Skeletal muscle satellite cell (primary cell): ENCODE measurements around the gene PGPEP1.
"Not testable (repeated sequence)": the region's sequence is repeated elsewhere in the genome, so short reads cannot be mapped to it uniquely, and the experiment has no call there.

ENCODE experiments used
- H3K27me3 ChIP-seq: 2 replicates; pipeline ENCODE4 v1.7.0; 2013; ENCODE audit warnings: low read length; ENCODE audit not compliant: control insufficient read depth, insufficient read depth
- H3K36me3 ChIP-seq: 2 replicates; pipeline ENCODE4 v1.7.0; 2013; ENCODE audit warnings: mild to moderate bottlenecking, control low read depth, low read length; ENCODE audit not compliant: insufficient read depth
- H3K4me1 ChIP-seq: 2 replicates; pipeline ENCODE4 v1.7.0; 2013; ENCODE audit warnings: low read length; ENCODE audit not compliant: control insufficient read depth, insufficient read depth
- H3K4me2 ChIP-seq: 2 replicates; pipeline ENCODE4 v1.7.0; 2013; ENCODE audit warnings: mild to moderate bottlenecking, low read length
- H3K4me3 ChIP-seq: 2 replicates; pipeline ENCODE4 v1.7.0; 2013; ENCODE audit warnings: low read length
- H3K9ac ChIP-seq: 2 replicates; pipeline ENCODE4 v1.7.0; 2013; ENCODE audit warnings: mild to moderate bottlenecking, low read depth, low read length, moderate library complexity
- H3K9me3 ChIP-seq: replicated peaks from 2 replicates; pipeline ENCODE4 v1.7.0; 2013; ENCODE audit warnings: mild to moderate bottlenecking, control low read depth, low read length

Gene PGPEP1

DNA sequence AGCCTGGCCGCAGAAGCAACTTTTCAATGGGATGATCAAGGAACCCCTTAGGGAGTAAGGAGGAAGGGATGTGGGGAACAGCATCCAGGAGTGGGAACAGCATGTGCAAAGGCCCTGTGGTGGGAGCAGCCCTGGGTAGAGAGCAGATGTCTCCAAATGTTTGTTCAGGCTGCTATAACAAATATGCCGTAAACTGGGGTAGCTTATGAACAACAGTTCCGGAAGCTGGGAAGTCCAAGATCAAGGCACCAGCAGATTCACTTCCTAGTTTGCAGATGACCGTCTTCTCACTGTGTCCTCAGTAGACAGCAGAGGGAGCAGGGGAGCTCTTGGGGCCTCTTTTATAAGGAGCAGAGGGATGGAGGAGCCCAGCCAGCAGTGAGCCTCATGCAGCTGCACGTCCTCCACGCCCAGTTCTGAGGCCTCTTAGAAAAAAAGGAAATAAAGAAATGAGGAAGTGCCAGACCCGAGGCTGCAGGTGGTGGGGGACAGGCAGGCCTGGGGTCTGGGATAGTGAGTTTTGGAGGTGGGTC lies 61.2 kb downstream of the PGPEP1 start:
- H3K4me2 ChIP-seq = no peak overlapping the region
- no peak overlapping the region for H3K4me3 ChIP-seq
- H3K9me3 ChIP-seq = no peaks in the 10 kb centered on the region
- H3K36me3 ChIP-seq = no peaks in the 10 kb centered on the region
- H3K9ac ChIP-seq = no peak overlapping the region
- H3K27me3 ChIP-seq = peaks cover 6% of the 10 kb centered on the region
- peaks cover 8% of the 10 kb centered on the region for H3K4me1 ChIP-seq

DNA sequence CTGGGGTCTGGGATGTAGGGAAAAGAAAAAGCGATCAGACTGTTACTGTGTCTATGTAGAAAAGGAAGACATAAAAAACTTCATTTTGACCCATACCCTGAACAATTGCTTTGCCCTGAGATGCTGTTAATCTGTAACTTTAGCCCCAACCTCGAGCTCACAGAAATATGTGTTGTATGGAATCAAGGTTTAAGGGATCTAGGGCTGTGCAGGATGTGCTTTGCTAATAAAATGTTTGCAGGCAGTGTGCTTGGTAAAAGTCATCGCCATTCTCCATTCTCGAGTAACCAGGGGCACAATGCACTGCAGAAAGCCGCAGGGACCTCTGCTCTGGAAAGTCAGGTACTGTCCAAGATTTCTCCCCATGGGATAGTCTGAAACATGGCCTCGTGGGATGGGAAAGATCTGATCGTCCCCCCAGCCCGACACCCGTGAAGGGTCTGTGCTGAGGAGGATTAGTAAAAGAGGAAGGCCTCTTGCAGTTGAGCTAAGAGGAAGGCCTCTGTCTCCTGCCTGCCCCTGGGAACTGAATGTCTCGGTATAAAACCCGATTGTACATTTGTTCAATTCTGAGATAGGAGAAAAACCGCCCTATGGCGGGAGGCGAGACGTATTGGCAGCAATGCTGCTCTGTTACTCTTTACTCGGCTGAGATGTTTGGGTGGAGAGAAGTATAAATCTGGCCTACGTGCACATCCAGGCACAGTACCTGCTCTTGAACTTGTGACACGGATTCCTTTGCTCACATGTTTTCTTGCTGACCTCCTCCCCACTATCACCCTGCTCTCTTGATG lies 62.3 kb downstream of the PGPEP1 start:
- H3K4me3 ChIP-seq, H3K4me1 ChIP-seq, H3K27me3 ChIP-seq, H3K36me3 ChIP-seq, H3K4me2 ChIP-seq, H3K9me3 ChIP-seq, H3K9ac ChIP-seq: not testable (repeated sequence)

DNA sequence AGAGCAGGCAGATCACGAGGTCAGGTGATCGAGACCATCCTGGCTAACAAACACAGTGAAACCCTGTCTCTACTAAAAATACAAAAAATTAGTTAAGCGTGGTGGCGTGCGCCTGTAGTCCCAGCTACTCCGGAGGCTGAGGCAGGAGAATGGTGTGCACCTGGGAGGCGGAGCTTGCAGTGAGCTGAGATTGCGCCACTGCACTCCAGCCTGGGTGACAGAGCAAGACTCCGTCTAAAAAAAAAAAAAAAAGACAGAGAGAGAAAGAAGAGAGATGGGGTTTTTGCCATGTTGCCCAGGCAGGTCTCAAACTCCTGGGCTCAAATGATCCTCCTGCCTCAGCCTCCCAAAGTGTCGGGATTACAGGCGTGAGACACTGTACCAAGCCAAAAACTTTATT lies 65.4 kb downstream of the PGPEP1 start:
- not testable (repeated sequence) for H3K36me3 ChIP-seq, H3K4me1 ChIP-seq, H3K27me3 ChIP-seq, H3K4me2 ChIP-seq, H3K4me3 ChIP-seq, H3K9me3 ChIP-seq, H3K9ac ChIP-seq

DNA sequence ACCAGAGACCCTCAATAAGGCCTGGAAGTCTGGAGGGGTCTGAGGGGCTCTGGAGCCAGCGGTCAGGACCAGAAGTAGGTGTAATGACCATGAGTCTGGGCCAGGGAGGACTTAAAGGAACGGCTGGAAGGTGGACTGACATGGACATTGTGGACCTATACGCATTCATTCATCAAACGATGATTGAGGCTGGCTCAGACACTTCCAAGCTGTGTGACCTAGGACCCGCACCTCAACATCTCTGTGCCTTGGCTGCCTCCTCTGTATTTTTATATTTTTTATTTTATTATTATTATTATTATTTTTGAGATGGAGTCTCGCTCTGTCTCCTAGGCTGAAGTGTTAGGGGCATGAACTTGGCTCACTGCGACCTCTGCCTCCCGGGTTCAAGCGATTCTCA lies 66.4 kb downstream of the PGPEP1 start:
- no peaks in the 10 kb centered on the region for H3K36me3 ChIP-seq
- no peak overlapping the region for H3K4me2 ChIP-seq
- no peak overlapping the region for H3K9ac ChIP-seq
- H3K27me3 ChIP-seq = no peaks in the 10 kb centered on the region
- peaks cover 3% of the 10 kb centered on the region for H3K4me1 ChIP-seq
- H3K4me3 ChIP-seq = no peak overlapping the region
- H3K9me3 ChIP-seq = no peaks in the 10 kb centered on the region

DNA sequence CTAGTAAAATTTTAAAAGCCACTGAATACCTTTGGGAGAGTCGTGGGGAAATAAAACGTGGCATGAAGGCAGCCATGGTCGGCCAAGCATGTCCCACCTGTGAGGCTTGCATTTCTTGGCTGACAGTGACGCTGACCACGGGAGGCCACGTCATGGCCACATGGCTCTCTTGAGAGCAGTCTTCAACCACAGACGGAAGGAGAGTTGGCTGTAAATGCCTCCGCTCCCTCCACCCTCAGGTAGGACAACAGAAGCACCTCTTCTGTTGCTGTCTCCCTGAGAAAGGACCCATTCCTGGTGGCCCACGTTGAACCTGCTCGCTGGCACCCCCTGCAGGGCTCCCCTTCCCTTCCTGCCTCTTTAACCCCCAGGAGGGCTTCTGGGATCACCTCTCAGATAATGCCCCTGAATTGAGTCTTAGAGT lies 67.7 kb downstream of the PGPEP1 start:
- no peaks in the 10 kb centered on the region for H3K36me3 ChIP-seq
- no peaks in the 10 kb centered on the region for H3K9me3 ChIP-seq
- no peak overlapping the region for H3K4me2 ChIP-seq
- peaks cover 3% of the 10 kb centered on the region for H3K4me1 ChIP-seq
- no peaks in the 10 kb centered on the region for H3K27me3 ChIP-seq
- H3K9ac ChIP-seq = no peak overlapping the region
- no peak overlapping the region for H3K4me3 ChIP-seq

DNA sequence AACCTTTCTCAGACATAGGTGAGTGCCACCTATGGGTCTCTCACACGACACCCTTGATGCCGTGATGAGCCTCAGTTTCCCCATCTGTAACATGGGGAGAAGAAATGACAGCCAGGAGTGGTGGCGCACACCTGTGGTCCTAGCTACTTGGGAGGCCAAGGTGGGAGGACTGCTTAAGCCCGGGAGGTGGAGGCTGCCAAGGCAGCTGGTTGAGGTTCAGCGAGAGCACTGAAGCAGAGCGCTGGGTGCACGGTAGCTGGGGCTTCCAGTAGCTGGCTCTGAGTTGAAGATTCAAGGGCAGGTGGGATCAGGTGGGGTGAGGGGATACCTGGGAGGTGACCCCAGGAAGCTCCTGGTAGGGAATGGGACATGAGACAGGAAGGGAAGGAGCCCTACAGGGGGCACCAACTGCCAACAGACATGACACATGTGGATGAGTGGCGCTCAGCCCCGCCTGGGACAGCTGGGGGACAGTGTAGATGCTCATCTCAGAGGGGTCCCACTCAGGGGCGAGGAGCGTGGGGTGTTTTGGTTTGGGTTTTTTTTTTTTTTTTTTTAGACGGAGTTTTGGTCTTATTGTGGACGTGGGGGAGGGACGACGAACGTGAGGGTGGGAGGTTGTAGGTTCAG lies 72.3 kb downstream of the PGPEP1 start:
- Histone ChIP-seq H3K4me1 (peaks cover 39% of the 10 kb centered on the region), H3K36me3 (no peaks in the 10 kb centered on the region), H3K4me2 (no peak overlapping the region), H3K9ac (no peak overlapping the region), H3K9me3 (no peaks in the 10 kb centered on the region), H3K4me3 (no peak overlapping the region), H3K27me3 (no peaks in the 10 kb centered on the region)

DNA sequence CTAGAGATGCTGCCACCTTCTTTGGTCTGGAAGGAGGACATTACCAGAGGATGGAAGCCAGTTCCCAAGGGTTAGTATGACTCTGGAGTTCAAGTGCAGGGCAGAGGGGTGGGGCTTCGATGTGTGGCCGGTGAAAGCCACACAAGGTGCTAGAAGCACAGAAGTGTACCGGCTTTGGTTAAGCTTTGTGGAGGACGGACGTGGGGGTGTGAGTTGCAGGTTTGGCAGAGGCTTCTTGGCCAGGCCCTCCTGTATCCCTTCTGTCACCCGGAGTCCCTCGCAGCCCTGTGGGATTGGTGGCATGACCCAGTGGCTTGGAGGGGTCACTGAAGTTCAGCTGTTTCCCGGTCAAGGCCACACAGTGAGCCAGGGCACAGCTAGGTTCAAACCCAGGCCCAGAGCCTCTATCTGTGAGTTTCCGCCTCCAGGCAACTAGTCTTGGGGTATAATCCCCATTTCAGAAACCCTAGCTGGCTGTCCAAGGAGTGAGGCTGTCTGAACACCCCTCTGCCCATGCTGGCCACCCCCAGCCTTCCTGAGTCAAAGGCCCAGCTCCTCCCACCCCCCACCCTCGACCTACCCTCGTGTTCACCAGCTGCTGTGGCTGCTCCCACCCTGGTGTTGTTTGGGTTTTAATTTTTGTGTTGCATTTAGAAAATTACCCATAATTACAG lies 74.2 kb downstream of the PGPEP1 start:
- Histone ChIP-seq H3K4me1 (peaks cover 52% of the 10 kb centered on the region), H3K9ac (peak overlapping the region; percentile 60), H3K9me3 (no peaks in the 10 kb centered on the region), H3K27me3 (no peaks in the 10 kb centered on the region), H3K4me3 (peak overlapping the region; percentile 56), H3K4me2 (peak overlapping the region; percentile 77), H3K36me3 (no peaks in the 10 kb centered on the region)

DNA sequence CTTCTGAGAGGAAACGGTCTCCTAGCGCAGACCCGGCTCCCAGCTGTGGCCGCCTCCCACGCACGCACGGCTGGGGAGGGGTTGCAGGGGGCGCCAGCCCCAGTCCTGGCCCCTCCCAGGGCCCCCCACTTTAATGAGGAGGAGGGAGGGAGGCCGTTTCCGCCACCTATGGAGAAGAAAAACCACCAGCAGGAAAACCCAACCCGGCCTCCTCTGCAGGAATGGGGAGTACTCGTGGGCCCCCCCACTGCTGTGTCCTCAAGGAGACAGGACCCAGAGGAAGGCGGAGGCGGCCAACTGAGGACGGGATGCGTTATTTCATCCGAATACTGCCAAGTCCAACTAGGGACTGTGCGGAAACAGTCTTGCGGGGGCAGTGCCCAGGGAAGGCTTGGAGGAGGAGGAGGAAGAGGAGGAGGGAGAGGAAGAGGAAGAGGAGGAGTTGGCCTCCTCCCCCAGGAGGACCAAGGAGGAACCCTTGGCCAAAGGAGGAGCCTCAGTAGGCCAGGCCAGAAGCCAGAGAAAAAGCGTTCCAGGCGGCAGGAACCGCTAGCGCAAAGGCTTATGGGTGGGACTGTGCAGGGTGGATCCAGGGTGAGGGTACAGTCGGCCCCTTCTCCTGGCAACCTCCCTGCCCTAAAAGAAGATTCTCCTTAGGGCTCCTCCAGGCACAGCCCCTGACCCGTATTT lies 74.9 kb downstream of the PGPEP1 start:
- H3K4me3 ChIP-seq = peak overlapping the region; percentile 56
- peaks cover 55% of the 10 kb centered on the region for H3K4me1 ChIP-seq
- H3K9me3 ChIP-seq = no peaks in the 10 kb centered on the region
- H3K9ac ChIP-seq = peak overlapping the region; percentile 60
- no peaks in the 10 kb centered on the region for H3K27me3 ChIP-seq
- peak overlapping the region; percentile 77 for H3K4me2 ChIP-seq
- no peaks in the 10 kb centered on the region for H3K36me3 ChIP-seq

DNA sequence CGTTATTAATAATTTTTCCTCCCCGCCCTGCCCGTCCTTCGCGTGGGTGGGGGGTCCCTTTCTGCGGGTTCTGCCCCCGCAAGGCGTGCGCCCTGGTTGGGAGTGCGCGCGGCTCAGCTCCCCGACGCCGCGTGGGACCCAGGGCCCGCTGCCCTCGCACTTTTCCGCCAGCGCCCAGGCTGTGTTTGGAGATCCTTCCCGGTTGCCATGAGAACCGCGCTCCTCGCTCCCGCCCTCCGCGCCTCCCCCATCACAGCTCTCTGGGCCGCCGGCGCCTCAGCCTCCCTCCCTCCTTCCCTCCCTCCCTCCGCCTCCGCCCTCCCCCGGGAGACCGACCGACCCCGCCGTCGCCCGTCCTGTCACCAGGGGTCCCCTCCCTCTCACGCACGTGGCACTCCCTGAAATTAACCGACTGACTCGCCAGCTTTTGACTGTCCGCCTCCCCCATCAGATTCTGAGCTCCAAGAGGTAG lies 76.4 kb downstream of the PGPEP1 start:
- Histone ChIP-seq H3K4me1 (peaks cover 66% of the 10 kb centered on the region), H3K9ac (peak overlapping the region; percentile 84), H3K27me3 (no peaks in the 10 kb centered on the region), H3K9me3 (no peaks in the 10 kb centered on the region), H3K4me3 (peak overlapping the region; percentile 62), H3K4me2 (peak overlapping the region; percentile 88), H3K36me3 (no peaks in the 10 kb centered on the region)

DNA sequence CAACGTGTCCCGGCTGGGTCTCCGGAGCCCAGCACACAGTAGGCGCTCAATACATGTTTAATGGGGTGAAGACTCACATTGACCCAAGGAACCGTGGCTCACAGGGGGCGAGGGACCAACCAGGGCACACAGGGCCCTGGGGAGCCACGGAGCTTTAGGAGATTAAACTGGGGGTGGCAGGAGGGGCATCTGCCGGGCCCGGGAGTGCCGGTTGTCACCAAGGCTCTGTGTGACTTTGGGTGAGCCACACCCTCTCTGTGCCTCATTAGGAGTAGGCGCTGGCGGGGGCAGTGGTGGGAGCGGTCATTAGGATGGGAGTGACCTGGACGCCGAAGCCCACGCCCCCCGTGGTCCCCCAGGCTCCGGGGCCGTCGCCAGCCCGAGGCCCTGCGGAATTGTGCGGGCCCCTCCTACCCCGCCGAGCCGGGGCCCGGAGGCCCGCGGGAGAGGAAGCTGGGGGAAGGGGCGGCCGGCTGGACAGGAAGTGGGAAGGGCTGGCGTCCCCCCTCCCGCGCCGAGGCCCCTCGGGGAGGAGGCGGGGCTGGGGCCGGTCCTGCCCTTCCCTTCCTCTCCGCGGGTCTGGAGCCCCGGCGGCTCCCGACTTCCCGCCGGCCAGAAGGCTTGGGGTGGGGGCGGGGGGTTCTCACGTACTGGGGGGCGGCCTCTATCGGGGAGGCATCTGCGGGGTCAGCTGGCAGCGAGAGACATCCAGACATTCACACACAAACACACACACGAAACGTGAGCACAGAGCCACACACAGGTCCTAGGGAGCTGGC lies 77.0 kb downstream of the PGPEP1 start:
- peak overlapping the region; percentile 62 for H3K4me3 ChIP-seq
- H3K4me2 ChIP-seq = peak overlapping the region; percentile 88
- H3K4me1 ChIP-seq = peaks cover 66% of the 10 kb centered on the region
- no peaks in the 10 kb centered on the region for H3K36me3 ChIP-seq
- H3K27me3 ChIP-seq = no peaks in the 10 kb centered on the region
- peak overlapping the region; percentile 84 for H3K9ac ChIP-seq
- no peaks in the 10 kb centered on the region for H3K9me3 ChIP-seq
